Stimulated activated CD4-positive, alpha-beta T cell treated with anti-CD3 and anti-CD28 coated beads, TNF-alpha, amount 100 ng/mL, for 1 hour (primary cell): ENCODE measurements around the gene RB1.
"Not testable (repeated sequence)": the region's sequence is repeated elsewhere in the genome, so short reads cannot be mapped to it uniquely, and the experiment has no call there.

Experiments
- DNase-seq, 3 donors: peaks; one replicate each; pipeline ENCODE4 v3.0.0-alpha.2; 2020; ENCODE audit warnings: low read depth in 3 of 3, low spot score in 1 of 3

Gene RB1

DNA sequence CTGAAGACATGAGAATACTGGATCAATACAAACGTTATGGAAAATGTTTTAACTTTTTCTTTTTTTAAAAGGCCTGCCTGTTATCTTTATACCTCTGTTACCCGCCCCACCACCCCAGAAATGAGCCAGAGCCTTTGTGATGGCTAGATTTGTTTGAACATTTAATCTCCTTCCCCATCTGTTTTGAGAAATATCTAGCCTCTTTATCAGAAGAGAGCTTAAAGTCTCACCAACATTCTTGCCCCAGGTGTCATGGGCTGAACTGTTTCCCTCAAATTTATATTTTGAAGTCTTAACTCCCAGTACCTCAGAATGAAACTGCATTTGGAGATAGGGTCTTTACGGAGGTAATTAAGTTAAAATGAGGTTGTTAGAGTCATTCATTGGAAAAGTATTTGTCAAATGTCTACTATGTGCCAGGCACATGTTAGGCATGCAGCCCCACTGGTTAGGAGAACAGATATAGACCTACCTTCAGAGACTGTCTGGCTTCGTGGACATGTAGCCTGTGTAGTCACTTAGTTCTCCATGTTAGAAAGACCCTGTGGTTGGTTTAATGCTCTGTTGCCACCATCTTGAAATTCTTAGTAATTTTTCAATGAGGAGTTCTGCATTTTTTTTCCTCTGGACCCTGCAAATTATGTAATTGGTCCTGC lies 6.3 kb upstream of the RB1 start:
- no peak for DNase-seq

DNA sequence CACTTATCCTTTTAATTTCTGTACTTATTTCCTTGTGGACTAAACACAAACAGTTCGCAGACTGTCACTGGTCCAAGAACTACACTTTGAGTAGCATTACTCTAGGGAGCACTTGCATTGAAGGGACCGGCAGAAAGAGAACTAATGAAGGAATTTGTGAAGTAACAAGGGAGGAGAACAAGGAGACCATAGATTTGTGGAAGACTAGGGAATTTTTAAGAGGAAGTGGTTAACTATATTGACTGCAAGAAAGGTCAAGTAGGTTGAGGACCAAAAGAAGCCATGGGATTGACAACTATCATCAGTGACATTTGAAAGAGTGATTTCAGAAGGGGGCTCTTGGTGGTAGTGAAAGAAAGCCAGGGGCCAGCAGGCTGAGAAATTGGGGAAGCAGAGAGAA lies 4.0 kb upstream of the RB1 start:
- DNase-seq = no peak

DNA sequence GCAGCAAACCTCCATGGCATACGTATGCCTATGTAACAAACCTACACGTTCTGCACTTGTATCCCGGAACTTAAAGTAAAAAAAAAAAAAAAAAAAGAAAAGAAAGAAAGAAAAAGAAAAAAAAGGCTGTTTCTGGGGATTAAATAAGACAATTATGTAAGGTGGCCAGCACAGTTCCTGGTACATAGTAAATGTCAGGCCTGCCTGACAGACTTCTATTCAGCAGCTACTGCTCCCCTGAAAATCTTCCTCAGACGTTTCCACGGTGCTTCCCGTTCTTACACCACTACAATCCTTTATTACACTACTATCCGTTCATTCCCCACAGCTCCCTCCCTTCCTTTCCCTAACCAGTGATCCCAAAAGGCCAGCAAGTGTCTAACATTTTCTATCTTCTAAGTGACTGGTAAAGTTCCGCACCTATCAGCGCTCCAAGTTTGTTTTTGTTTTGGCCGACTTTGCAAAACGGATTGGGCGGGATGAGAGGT lies 636 bp upstream of the RB1 start:
- DNase-seq = no peak

DNA sequence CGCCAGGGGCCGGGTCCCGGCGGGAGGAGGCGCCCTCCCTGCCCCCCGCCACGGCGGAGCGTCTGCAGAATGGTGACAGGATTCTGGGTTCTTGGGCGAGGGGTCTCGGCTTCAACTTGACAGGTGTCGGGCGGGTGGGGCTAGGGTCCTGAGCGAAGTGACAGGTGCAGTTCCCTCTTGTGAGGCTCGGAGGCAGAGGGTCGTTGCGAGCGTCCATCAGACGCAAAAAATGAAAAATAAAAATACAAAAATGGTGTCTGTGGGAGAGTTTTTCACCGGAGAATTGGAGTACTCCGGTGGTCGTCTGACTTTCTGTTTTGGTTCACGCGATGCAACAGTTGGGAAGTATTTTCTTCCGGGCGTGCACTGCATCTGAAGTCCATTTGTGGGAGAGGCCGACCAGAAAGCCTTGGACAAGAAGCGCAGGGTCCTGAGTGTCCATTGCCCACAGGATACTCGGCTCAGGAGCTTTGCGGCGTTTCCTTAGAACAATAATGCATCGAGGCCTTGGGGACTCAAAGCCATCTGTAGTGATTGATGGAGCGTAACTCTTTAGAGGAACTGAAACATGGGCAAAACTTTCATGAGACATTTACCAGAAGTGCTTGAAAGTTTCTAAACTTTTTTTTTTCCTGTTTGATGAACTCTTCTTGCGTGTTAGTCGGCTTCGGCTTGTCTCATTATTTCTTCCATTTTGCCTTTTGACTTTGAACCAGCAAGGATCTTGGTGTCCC lies 759 bp downstream of the RB1 start:
- no peak for DNase-seq

DNA sequence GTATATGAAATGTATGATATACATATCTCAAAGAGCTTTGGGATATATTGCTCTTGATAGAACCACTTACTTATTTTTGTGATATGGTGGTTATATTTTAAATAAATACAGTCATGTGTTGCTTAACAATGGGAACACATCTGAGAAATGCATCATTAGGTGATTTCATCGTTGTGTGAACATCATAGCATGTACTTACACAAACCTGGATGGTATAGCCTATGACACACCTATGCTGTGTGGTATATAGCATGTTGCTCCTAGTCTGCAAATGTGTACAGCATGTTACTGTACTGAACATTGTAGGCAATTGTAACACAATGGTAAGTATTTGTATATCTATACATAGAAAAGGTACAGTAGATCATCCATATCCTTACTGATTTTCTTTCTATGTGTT lies 7.7 kb downstream of the RB1 start:
- DNase-seq = no peak

DNA sequence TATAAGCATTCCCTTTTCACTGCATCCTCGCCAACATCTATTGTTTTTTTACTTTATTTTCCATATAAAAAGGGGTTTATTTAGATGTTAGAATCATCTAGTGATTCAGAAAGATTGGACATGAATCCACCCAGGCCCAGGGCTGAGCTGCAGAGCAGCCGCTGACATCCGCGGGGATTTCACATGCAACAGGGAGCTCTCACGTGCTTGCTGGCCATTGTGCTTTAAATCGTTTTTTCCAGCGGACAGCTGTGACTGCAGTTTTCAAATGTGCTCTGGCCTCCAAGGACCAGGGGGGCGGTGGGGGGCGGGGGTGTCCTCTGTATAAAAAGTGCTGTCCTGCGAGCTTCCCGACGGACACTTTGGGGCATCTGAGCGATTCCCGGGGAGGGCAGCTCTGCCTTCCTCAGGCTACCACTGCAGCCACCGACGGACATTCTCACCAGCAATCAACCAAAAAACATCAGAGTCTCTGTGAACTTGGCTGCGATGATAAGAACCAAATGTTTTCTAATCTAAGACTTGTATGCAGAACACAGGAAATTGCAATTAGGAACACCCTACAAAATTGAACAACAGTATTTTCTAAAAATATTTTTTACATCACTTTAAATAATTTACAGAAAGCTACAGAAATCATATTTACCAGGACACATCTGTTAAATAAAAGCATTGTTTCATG lies 12.6 kb downstream of the RB1 start:
- no peak for DNase-seq

DNA sequence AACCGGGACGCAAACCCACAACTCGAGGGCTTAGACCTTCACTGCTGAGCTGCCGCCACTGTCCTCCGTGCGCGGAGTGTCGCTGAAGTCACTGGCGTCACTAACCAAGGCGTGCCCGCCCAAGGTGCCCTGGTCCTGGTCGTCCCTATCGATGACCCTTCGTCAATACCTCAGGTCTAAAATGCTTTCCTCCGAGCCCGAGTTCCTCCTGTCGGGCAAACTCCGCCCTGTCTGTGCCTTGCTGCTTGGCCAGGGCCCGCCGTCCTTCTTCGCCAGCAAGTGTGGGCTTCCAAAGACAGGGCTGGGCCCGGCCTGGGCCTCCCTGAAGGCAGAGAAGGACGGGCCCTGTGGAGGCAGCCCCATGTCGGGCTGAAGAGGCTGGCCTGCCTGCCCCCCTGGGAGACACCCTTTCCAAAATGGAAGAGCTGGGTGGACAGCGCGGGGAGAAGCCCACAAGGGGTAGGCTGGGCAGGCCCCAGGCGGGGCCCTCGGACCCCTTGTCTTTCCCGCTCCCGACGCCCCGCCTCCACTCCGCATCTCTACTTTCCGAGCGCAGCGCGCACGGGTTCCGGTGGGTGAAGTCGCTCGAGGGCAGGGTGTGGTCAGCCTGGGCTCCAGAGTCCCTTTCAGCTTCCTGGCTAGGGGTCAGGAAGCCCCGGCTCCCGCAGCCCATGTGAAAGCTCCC lies 13.4 kb downstream of the RB1 start:
- DNase-seq = no peak

DNA sequence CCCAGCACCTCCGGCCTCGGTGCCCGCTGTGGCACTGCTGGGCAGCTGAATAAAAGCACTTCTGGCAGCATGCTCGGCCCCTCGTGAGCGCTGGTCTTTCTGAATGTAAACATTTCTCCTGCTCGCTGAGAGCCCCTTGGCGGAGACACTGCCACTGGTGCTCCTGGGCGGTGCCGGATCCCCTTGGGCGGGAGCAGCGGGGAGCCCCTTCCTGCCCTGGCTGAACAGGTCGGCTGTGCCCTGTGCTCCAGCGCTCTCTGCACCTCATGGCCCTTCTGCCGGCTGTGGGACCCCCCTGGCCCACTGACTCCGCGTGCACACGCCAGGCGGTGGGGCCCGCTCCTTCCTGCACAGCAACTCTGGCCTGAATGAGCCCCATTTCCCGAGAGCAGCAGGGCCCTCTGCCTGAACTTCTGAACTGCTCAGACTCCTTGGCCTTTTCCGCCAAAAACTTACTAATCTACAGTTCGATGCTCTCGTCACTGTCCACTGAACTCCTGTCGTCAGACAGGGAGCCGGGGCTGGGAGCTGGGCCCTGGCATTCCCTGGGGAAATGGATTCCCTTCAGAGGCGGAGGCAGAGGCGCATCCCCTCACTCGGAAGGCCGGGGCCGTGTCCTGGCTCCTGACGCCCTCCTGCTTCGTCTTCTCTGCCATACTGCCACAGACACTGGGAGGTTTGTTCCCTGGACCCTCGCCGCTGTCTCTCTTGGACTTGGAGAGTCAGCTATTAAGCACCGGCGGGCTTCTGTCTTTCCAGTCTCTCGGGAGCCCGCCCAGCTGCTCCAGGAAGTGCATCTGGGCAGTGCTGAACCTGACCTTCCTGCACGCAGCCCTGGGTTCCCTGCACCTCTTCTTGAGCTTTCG lies 14.2 kb downstream of the RB1 start:
- DNase-seq = no peak

DNA sequence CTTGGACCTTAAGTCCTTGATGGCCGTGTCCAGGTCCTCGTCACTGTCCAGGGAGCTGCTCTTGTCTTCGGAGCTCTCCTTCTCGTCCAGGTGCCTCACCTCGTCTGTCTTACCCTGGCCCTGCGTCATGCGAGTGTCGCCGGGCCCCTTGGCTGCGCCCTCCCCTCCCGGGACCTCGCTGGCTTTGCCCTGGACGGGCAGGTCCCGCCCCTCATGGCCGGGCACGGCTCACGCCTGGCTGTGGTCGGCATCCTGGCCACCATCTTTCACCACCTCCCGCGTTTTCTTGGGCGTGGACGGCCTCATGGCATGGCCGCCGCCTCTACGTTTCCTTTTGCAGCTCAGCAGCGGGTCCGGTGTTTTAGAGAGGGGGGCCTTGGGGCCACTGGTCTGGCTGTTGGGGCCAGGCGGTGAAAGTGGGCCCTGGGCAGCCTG lies 14.8 kb downstream of the RB1 start:
- DNase-seq = no peak

DNA sequence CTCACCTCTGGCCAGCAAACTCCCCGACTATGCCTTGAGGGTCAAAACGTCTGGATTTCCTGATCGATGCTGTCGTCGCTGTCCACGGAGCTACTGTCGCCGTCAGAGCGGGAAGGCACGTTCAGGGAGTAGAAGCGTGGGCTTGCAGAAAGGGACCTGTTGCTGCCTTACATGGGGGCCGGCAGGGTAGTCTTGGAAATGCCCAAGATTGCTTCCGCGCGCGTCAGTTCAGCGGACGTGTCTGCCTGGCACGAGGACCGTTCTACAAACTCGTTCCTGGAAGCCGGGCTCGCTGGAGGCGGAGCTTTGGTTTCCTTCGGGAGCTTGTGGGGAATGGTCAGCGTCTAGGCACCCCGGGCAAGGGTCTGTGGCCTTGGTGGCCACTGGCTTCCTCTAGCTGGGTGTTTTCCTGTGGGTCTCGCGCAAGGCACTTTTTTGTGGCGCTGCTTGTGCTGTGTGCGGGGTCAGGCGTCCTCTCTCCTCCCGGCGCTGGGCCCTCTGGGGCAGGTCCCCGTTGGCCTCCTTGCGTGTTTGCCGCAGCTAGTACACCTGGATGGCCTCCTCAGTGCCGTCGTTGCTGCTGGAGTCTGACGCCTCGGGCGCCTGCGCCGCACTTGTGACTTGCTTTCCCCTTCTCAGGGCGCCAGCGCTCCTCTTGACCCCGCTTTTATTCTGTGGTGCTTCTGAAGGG lies 15.4 kb downstream of the RB1 start:
- no peak for DNase-seq

DNA sequence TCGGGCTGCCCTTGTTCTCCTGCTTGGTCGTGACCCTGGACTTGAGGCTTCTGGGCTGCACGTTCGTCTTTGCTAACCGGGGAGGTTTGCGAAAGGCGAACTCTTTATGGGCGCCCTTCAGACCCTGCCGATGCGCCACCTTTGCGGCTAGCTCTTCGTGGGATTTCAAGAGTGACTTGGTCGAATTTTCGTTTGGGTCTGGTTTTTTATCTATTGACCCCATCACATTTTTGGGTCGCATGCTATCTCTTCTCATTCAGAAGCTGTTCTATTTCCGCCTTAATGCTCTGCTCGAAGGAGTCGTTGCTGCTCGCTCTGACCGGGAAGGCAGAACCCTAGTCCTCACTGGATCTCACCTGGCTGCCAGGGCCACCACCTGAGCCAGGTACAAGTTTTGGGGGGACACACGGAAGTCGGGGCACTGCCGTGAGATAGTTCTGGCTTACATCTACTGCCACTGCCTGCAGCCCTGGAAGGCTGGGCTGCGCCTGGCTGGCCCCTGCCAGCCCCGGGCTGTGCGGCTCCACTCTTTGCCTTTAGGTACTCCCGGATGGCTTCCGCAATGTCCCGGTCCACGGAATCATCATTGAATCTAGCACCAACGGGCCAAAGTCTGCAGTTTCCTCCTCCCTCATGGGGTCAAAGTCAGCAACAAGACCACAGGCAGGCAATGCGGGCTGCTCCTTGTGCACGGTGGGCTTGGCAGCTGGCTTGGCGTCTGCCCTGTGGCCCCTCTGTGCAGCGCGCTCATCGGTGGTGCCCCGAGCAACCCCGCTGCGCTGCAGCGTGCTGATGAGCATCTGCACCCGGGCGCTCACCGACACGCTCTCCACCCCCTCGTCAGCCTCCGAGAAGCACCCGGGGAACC lies 16.2 kb downstream of the RB1 start:
- DNase-seq = no peak

DNA sequence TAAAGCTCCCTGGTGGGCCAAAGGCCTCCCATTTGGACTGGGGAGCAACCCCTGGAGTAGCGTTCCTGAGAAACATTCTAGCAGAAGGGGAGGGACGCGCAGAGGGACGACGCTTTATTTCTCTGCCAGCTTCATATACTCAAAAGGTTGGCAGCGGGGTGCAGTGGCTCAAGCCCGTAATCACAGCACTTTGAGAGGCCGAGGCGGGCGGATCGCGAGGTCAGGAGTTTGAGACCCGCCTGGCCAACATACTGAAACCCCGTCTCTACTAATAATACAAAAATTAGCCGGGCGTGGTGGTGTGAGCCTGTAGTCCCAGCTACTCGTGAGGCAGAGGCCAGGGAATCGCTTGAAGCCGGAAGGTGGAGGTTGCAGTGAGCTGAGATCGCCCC lies 16.8 kb downstream of the RB1 start:
- DNase-seq = no peak

DNA sequence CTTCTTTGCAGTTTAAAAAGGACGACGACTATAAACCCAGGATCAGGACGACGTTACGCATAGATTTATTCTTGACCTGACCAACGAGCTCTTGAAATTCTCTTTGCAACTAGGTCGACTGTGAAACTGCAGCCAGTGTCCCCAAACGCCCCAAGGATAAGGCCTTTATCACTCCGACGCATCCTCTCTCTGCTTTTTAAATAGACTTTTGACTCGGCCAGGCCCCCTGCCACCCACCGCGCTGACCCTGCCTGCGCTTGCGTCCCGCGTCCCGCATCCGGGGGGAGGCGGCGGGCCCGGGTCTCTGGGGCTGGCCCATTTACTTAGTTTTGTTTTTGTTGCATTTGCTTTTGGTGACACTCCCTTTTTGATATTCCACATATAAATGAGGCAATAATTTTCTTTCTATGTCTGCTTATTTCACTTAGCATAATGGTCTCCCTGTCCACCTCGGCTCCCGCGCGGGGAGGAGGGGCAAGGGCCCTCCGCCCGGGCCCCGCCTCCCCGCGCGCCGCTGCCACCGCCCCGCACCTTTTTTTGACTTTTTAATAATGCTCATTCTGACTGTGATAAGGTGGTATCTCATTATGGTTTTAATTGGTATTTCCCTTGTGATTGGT lies 17.4 kb downstream of the RB1 start:
- no peak for DNase-seq

DNA sequence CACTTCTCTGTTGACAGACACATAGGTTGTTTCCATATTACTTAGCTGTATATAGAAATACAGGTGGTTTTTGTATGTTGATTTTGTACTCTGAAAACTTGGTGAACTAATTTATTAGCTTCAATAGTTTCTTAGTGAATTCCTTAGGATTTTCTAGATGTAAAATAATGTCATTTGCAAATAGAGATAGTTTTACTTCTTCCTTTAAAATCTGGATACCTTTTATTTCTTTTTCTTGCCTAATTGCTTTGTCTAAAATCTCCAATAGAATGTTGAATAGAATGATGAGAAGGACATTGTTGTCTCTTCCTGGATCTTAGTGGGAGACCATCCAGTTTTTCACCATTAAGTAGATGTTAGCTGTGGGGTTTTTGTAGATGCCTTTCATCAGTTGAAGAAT lies 18.7 kb downstream of the RB1 start:
- no peak for DNase-seq

DNA sequence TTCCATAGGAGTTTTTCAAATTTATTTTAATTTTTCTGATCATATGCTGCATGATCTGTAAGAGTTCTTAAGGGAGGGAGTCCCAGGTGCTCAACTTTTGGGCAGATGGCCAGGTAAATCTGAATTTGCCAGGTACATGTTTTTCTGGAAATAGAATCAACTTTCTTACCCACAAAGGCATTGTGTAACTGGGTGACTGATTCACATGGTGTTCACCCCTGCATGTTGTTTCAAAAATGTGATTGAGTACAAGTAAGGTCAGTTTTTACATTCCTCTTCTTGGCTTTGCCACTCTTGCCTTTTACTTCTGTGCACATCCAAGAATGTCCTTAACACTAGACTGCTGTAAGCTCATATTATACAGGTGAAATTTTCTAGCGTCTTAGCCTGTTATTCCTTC lies 30.4 kb downstream of the RB1 start:
- DNase-seq = no peak

DNA sequence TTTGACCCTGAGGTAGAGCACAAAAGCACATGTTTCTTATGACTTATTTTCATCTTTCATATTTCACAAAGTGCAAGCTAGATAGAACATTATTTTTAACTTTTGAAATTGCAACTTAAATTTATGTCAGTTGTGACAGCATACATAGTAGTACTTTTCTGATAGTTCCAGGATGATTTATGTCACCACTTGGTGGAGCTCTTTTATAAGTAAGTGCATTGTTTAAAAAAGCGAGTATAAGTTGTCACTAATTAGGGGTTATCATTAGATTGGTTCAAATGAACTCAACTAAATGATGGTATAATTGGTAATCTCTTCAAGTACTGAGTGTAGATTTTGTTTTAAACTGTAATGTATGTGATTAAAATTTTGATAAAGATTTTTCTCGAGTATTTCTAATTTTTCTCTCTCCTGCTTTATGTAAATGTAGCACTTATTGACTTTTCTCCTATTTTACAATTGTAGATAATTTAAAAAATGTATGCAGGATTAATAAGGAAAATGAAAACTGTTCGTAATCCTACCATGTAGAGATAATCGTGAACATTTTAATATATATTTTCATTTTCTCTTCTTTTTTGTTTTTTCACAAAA lies 31.1 kb downstream of the RB1 start:
- DNase-seq = no peak

DNA sequence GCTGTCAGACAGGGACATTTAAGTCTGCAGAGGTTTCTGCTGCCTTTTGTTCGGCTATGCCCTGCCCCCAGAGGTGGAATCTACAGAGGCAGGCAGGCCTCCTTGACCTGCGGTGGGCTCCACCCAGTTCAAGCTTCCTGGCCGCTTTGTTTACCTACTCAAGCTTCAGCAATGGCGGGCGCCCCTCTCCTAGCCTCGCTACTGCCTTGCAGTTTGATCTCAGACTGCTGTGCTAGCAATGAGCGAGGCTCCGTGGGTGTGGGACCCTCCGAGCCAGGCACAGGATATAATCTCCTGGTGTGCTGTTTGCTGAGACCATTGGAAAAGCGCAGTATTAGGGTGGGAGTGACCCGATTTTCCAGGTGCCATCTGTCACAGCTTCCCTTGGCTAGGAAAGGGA lies 35.6 kb downstream of the RB1 start:
- DNase-seq = not testable (repeated sequence)

DNA sequence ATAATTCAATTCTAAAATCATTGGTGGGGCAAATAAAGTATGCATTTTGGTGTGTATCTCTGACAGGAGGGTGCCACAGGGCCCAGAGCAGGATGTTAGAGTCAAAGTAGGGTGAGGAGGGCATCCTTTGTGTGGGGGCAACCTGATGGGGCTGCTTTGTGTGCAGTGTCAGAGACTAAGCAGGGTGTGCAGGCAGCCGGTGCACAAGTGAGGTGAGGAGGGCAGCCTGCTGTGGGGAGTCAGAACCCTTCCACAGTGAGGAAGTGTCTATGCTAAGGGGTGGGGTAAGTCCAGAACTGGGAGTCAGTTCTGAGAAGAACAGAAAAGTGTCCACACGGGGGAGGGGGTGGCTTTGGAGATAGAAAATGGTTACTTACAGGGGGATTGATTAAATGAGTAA lies 40.7 kb downstream of the RB1 start:
- DNase-seq = no peak
